Measurements from ENCODE around the gene FRMPD1.

FRMPD1 gene

GRCh38 chr9:37622462-37622861 is 28.3 kb upstream of the FRMPD1 start:
- TF ChIP-seq CTCF (IDR thresholded peaks at IDR 0.05) = no peak
- TF ChIP-seq ZFX (IDR thresholded peaks at IDR 0.05; ENCODE audit: borderline replicate concordance) = no peak
- H3K27ac ChIP-seq = no peak overlapping the region

GRCh38 chr9:37623267-37623666 is 27.5 kb upstream of the FRMPD1 start:
- H3K27ac ChIP-seq = no peak overlapping the region
- TF ChIP-seq ZFX (IDR thresholded peaks at IDR 0.05; ENCODE audit: borderline replicate concordance) (no peak), CTCF (IDR thresholded peaks at IDR 0.05) (no peak)

DNA sequence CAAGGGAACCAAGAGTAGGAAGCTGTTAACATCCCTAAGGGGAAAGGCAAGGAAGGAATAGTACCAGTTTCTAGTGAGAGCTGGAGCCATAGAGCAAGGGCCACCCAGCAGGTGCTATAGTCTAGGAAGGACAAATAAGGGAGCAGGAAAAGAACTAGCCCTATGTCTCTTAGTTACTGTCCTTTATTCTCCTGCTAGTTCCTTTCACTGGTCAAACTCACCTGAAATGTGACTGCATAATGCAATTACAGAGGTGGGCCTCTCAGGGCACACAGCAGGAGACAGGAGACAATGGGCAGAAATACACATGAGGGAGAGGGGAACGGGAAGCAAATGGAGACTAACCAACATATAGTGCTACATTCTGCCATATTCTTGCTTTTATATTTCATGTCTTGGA is 26.7 kb upstream of the FRMPD1 start:
- H3K27ac ChIP-seq = no peak overlapping the region
- no peak for TF ChIP-seq CTCF (IDR thresholded peaks at IDR 0.05)
- TF ChIP-seq ZFX (IDR thresholded peaks at IDR 0.05; ENCODE audit: borderline replicate concordance) = no peak

DNA sequence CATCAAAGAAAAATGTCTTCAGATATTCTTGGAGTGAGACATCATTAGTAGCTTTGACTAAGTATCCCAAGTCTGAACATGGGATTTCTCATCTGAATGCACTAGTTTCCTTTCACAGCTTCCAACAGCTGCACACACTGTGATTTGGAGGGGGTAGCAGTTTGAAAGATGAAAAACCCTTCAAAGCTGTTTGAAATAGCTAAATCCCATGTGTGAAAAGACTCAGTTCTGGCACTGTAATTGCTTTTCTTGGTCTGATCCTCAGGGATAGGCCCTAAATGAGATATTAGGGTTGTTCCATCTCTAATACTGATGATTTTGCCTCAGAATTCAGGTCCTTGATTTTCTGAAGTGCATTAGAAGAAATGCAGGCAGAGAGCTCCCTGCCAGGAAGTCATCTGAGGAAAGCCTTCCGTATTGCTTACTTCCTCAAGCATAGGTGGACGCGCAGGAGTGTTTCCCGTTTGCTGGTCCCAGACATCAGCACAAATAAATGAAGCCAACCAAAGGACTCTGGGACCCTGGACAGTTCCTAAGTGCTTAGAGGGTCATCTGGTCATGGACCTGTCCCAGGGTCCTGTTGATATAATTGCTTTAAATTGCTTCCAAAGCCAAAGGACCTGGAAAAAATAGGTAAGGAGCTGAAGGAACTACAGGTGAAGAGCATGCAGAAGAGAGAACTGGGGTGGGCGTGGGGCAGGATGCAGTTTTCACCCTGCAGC is 25.6 kb upstream of the FRMPD1 start:
- TF ChIP-seq CTCF (IDR thresholded peaks at IDR 0.05) (no peak), ZFX (IDR thresholded peaks at IDR 0.05; ENCODE audit: borderline replicate concordance) (no peak)
- no peak overlapping the region for H3K27ac ChIP-seq

DNA sequence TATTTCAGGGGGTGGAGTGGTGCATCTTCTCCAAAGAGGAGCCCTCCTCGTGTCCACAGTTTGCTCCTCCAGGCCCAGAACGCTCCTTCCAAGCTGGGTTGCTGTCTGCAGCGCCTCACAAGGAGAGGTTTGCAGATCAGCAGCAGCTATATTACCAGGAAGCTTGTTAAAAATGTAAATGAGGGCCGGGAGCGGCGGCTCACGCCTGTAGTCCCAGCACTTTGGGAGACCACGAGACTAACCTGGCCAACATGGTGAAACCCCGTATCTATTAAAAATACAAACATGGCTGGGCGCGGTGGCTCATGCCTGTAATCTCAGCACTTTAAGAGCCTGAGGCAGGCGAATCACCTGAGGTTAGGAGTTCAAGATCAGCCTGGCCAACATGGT is 25.0 kb upstream of the FRMPD1 start:
- H3K27ac ChIP-seq = no peak overlapping the region
- TF ChIP-seq ZFX (IDR thresholded peaks at IDR 0.05; ENCODE audit: borderline replicate concordance) = no peak
- TF ChIP-seq CTCF (IDR thresholded peaks at IDR 0.05) = no peak

DNA sequence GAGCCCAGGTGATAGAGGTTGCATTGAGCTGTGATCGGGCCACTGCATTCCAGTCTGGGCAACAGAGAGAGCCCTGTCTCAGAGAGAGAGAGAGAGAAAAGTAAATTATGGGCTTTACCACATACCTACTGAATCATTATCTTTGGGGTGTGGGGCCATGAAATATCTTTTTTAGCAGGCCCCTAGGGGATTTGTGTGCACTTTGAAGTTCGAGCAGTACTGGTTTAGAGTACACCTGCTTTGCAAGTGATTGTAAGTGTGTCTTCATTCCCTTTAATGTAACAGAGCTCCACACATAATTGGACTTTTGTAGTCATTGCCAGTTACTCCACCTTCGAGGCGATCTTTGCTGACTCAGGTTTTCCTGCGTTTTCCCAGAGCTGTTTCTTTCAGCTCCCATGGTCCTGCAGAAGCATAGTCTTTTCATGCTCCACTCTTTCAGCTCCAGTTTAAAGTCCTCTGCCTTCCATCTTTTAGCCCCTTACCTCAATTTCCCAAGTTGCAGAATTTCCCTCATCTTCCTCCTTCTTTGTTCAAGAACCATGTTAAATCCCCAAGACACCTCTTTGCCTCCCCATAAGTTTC is 24.0 kb upstream of the FRMPD1 start:
- no peak overlapping the region for H3K27ac ChIP-seq
- TF ChIP-seq CTCF (IDR thresholded peaks at IDR 0.05) (no peak), ZFX (IDR thresholded peaks at IDR 0.05; ENCODE audit: borderline replicate concordance) (no peak)

DNA sequence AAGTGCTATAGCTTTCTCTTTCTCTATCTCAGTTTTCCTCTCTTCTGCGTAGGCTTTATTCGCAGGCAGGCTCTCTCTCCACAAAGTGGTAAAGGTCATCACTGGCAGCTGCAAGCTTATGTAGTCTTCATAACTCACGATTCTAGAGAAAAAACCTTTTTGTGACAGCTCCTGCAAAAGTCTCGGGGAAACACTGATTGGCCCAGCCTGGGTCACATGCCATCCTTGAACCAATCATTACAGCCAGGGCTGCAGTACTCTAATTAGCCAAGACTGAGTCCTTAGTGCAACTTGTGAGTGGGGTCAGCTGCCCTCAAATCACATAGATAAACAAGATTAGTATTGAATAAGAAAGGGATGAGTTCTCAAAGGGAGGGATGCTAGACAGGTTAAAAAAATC is 18.3 kb upstream of the FRMPD1 start:
- TF ChIP-seq ZFX (IDR thresholded peaks at IDR 0.05; ENCODE audit: borderline replicate concordance) (no peak), CTCF (IDR thresholded peaks at IDR 0.05) (no peak)
- no peak overlapping the region for H3K27ac ChIP-seq

Measured in 22Rv1 (cell line).